Activated CD8-positive, alpha-beta memory T cell treated with anti-CD3 and anti-CD28 coated beads, Interleukin-2, amount 10 ng/mL, durations not matched to agents 7 days and 5 days (primary cell): Measurements from ENCODE around the gene BRD8. TPM values are rescaled to one million over a fixed set of nuclear protein-coding genes. Genes with fewer than 3 reads are reported as not detected.
"Not testable (repeated sequence)": the region's sequence is repeated elsewhere in the genome, so short reads cannot be mapped to it uniquely, and the experiment has no call there.

Source experiments
- ATAC-seq: fragments of 150-1000 bp; cut with Tn5 transposase; one replicate; pipeline ENCODE4 v1.10.0; 2021; ENCODE audit warnings: moderate library complexity
- CTCF ChIA-PET: fragments of 350-600 bp; sonication (Branson Sonifier 250); formaldehyde crosslinking; loops from one replicate; lab custom pipeline; 2021; ENCODE audit warnings: antibody characterized with exemption; lab: Charles Lee
- DNase-seq: peaks from one replicate; pipeline ENCODE4 v3.0.0-alpha.2; 2020
- H3K27ac Mint-ChIP-seq: one replicate; pipeline ENCODE4 v1.8.0; 2021; ENCODE audit warnings: mild to moderate bottlenecking, mixed read lengths
- H3K27me3 Mint-ChIP-seq: one replicate; pipeline ENCODE4 v1.8.0; 2021; ENCODE audit warnings: mixed read lengths
- H3K36me3 Mint-ChIP-seq: one replicate; pipeline ENCODE4 v1.8.0; 2021; ENCODE audit warnings: mild to moderate bottlenecking, mixed read lengths
- H3K4me1 Mint-ChIP-seq: one replicate; pipeline ENCODE4 v1.8.0; 2021; ENCODE audit warnings: mixed read lengths
- H3K4me3 Mint-ChIP-seq: one replicate; pipeline ENCODE4 v1.8.0; 2021; ENCODE audit warnings: mild to moderate bottlenecking, moderate library complexity, mixed read lengths
- H3K9me3 Mint-ChIP-seq: one replicate; pipeline ENCODE4 v1.8.0; 2022; ENCODE audit warnings: low read depth, mixed read lengths
- total RNA-seq, 2 experiments: library from RNA; stranded (reverse); gene quantifications; one replicate each; pipeline ENCODE4 v1.2.3, GENCODE V29; 2021

The BRD8 gene
- total RNA-seq, 2 experiments from 2014 or later = 74.1 to 86.7 TPM

DNA sequence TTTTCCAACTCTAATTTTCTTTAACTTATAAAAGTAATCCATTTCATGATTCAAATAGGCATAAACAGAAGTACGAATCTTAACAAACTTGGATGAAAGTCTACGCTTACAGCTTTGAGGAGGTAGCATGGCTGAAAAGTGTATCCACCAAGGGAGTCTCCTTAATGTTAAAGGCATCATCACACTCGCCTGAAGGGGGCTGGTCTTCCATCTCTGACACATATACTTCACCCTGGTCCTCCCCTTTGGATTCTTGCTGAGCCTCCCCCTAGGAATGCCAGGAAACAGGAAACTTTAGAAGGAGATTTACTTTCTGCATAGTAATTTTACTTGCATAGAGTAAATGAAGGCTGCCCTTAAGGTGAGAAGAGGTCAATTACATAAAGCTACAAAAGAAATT lies 28.9 kb downstream of the BRD8 start:
- CTCF ChIA-PET = interaction anchor here (1.0 to 1.7 kb wide), 3 partner anchors 12 to 81 kb away, joined by 4 to 5 read pairs (median 4); no protein-coding TSS in a partner anchor
- no peak for DNase-seq
- Mint-ChIP-seq H3K4me1 (no peaks in the 10 kb centered on the region), H3K4me3 (no peak overlapping the region), H3K27ac (no peak overlapping the region), H3K27me3 (peaks cover 2% of the 10 kb centered on the region), H3K36me3 (no peaks in the 10 kb centered on the region), H3K9me3 (no peaks in the 10 kb centered on the region)
- no peak for ATAC-seq

GRCh38 chr5:138148811-138149210 lies 29.6 kb downstream of the BRD8 start:
- ATAC-seq = no peak
- H3K4me1 Mint-ChIP-seq = no peaks in the 10 kb centered on the region
- H3K4me3 Mint-ChIP-seq = no peak overlapping the region

DNA sequence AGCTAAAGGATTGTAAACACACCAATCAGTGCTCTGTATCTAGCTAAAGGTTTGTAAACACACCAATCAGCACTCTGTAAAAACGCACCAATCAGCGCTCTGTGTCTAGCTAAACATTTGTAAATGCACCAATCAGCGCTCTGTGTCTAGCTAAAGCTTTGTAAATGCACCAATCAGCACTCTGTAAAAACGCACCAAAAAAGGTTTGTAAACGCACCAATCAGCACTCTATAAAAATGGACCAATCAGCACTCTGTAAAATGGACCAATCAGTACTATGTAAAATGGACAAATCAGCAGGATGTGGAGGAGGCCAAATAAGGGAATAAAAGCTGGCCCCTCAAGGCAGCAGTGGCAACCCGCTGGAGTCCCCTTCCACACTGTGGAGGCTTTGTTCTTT lies 34.9 kb downstream of the BRD8 start:
- DNase-seq, H3K36me3 Mint-ChIP-seq, H3K27ac Mint-ChIP-seq, ATAC-seq, H3K4me3 Mint-ChIP-seq, H3K4me1 Mint-ChIP-seq, H3K27me3 Mint-ChIP-seq, H3K9me3 Mint-ChIP-seq: not testable (repeated sequence)
- CTCF ChIA-PET = interaction anchor here (1.0 to 1.8 kb wide), 4 partner anchors 9 to 67 kb away, joined by 3 to 8 read pairs (median 4); no protein-coding TSS in a partner anchor

More at GRCh38 chr5:138148811-138149210, 29.6 kb downstream of the BRD8 start:
- Mint-ChIP-seq H3K36me3 (no peaks in the 10 kb centered on the region), H3K9me3 (no peaks in the 10 kb centered on the region), H3K27me3 (peaks cover under 1% of the 10 kb centered on the region), H3K27ac (no peak overlapping the region)
- no peak for DNase-seq
- CTCF ChIA-PET = interaction anchor here (0.7 to 2.0 kb wide), 4 partner anchors 10 to 204 kb away, joined by 3 to 7 read pairs (median 4); no protein-coding TSS in a partner anchor

GRCh38 chr5:138141734-138142133 lies 36.7 kb downstream of the BRD8 start:
- Mint-ChIP-seq H3K9me3 (no peaks in the 10 kb centered on the region), H3K27me3 (peaks cover 17% of the 10 kb centered on the region), H3K36me3 (no peaks in the 10 kb centered on the region), H3K4me1 (peaks cover 1% of the 10 kb centered on the region), H3K27ac (no peak overlapping the region), H3K4me3 (no peak overlapping the region)
- ATAC-seq (no peak), DNase-seq (no peak)
- CTCF ChIA-PET = interaction anchor here (0.8 kb wide), 1 partner anchor 8 kb away, joined by 3 read pairs; no protein-coding TSS in a partner anchor

- Mint-ChIP-seq H3K4me1 (peaks cover 1% of the 10 kb centered on the region), H3K27me3 (peaks cover 21% of the 10 kb centered on the region), H3K36me3 (no peaks in the 10 kb centered on the region), H3K4me3 (no peak overlapping the region), H3K27ac (no peak overlapping the region), H3K9me3 (no peaks in the 10 kb centered on the region)
- CTCF ChIA-PET = interaction anchor here (1.5 to 1.6 kb wide), 2 partner anchors 11 to 104 kb away, joined by 4 read pairs; no protein-coding TSS in a partner anchor
- no peak for ATAC-seq
- DNase-seq = no peak
Observed at GRCh38 chr5:138140268-138140667, 38.2 kb downstream of the BRD8 start.

GRCh38 chr5:138139781-138140090 lies 38.7 kb downstream of the BRD8 start:
- no peaks in the 10 kb centered on the region for H3K36me3 Mint-ChIP-seq
- CTCF ChIA-PET = interaction anchor here (1.5 to 1.6 kb wide), 2 partner anchors 11 to 104 kb away, joined by 4 read pairs; no protein-coding TSS in a partner anchor
- no peak overlapping the region for H3K4me3 Mint-ChIP-seq
- ATAC-seq (no peak), DNase-seq (no peak)
- H3K9me3 Mint-ChIP-seq = no peaks in the 10 kb centered on the region
- H3K4me1 Mint-ChIP-seq = peaks cover 1% of the 10 kb centered on the region
- H3K27ac Mint-ChIP-seq = no peak overlapping the region
- H3K27me3 Mint-ChIP-seq = peaks cover 21% of the 10 kb centered on the region

DNA sequence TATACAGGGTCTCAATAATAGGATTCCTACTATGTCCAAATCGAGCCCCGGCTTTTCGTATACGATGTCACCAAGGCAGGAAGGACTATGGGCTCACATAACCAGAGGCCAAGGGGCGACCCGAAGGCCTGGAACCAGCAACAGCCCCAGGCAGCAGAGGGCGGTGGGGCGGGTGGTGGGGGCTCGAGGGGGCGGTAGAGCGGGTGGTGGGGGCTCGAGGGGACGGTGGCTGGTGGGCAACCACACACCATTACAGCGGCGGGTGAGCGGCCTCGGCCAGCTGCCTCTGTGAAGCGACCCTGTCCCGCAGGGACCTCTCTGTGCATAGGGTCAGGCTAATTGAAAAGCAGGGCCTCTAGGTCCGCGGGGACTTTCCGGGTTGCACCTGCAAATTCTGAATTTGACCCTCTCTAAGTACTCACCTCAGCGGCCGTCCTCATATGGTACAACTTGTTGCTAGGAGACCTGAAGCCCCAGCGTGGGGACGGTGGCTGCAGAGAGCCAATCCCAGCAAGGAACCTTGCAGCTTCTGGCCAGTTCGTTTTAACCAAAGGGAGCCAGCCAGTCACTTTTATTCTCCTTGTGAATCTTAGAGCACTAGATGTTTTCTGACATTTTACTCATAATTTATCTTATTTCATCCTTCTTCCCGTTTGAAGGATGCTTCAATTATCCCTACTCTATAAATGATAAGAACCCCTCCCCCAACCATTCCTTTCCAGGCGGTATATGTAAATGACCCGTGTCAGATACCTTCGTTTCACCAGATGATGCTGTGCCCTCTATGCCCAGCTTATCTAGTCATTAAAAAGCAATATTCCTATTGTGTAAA lies 39.3 kb downstream of the BRD8 start, which contains the start of gene NME5:
Gene NME5 (minus strand): TSS at position 480 of the 832 bp plus-strand sequence. CDS start 648 bp downstream, outside the sequence.
- H3K4me1 Mint-ChIP-seq = peaks cover 1% of the 10 kb centered on the region
- H3K27ac Mint-ChIP-seq = no peak within 1 kb of the TSS
- CTCF ChIA-PET = interaction anchor here (1.5 to 1.6 kb wide), 2 partner anchors 12 to 103 kb away, joined by 4 read pairs; no protein-coding TSS in a partner anchor
- H3K36me3 Mint-ChIP-seq = no peaks in the 10 kb centered on the region
- no peak for ATAC-seq
- H3K4me3 Mint-ChIP-seq = no peak within 1 kb of the TSS
- H3K9me3 Mint-ChIP-seq = no peaks in the 10 kb centered on the region
- no peak for DNase-seq
- peaks cover 21% of the 10 kb centered on the region for H3K27me3 Mint-ChIP-seq

- Mint-ChIP-seq H3K4me3 (peak overlapping the region; percentile 69), H3K4me1 (peaks cover 4% of the 10 kb centered on the region), H3K27ac (no peak overlapping the region), H3K36me3 (no peaks in the 10 kb centered on the region), H3K27me3 (peaks cover 25% of the 10 kb centered on the region), H3K9me3 (no peaks in the 10 kb centered on the region)
- DNase-seq = no peak
- CTCF ChIA-PET = interaction anchor here (0.5 to 3.7 kb wide), 26 partner anchors 8 to 503 kb away, joined by 3 to 127 read pairs (median 6); partner anchors contain the start of genes FAM13B, PKD2L2 and WNT8A
- ATAC-seq = no peak
Observed at GRCh38 chr5:138132543-138132942, 45.9 kb downstream of the BRD8 start.

GRCh38 chr5:138129347-138129746 lies 49.1 kb downstream of the BRD8 start:
- H3K9me3 Mint-ChIP-seq = no peaks in the 10 kb centered on the region
- H3K27ac Mint-ChIP-seq = no peak overlapping the region
- ATAC-seq (no peak), DNase-seq (no peak)
- no peak overlapping the region for H3K4me3 Mint-ChIP-seq
- CTCF ChIA-PET = interaction anchor here (0.7 to 2.8 kb wide), 5 partner anchors 41 to 213 kb away, joined by 3 to 15 read pairs (median 3); no protein-coding TSS in a partner anchor
- peaks cover 31% of the 10 kb centered on the region for H3K27me3 Mint-ChIP-seq
- H3K4me1 Mint-ChIP-seq = peaks cover 4% of the 10 kb centered on the region
- H3K36me3 Mint-ChIP-seq = no peaks in the 10 kb centered on the region

GRCh38 chr5:138128334-138128733 lies 50.1 kb downstream of the BRD8 start:
- Mint-ChIP-seq H3K9me3 (no peaks in the 10 kb centered on the region), H3K36me3 (no peaks in the 10 kb centered on the region), H3K4me1 (peaks cover 2% of the 10 kb centered on the region), H3K27me3 (peaks cover 33% of the 10 kb centered on the region), H3K4me3 (no peak overlapping the region), H3K27ac (no peak overlapping the region)
- no peak for ATAC-seq
- CTCF ChIA-PET = interaction anchor here (1.5 kb wide), 1 partner anchor 51 kb away, joined by 9 read pairs; no protein-coding TSS in a partner anchor
- DNase-seq = no peak

DNA sequence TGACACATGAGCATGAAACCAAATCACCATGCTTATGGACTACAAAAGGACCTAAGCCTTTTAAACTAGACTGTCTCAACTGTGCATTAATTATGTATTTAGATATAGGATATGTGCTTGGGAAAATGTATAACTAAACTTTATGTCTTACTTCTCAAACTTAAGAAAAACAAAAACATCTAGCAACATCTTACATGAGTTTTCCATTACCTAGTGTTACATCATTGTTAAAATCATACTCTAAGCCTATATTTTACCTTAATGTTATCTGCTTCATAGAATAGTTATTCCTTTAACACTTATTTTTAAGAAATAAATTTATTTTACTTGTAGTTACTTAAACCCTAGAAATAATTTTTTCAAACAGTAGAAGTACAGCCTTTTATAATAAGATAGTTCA lies 63.2 kb downstream of the BRD8 start:
- no peak for DNase-seq
- CTCF ChIA-PET = no interaction called here
- Mint-ChIP-seq H3K36me3 (no peaks in the 10 kb centered on the region), H3K4me1 (no peaks in the 10 kb centered on the region), H3K27ac (no peak overlapping the region), H3K27me3 (peaks cover 24% of the 10 kb centered on the region), H3K4me3 (no peak overlapping the region), H3K9me3 (no peaks in the 10 kb centered on the region)
- ATAC-seq = no peak

GRCh38 chr5:138111937-138112336 lies 66.5 kb downstream of the BRD8 start:
- H3K4me3 Mint-ChIP-seq = no peak overlapping the region
- no peak overlapping the region for H3K27ac Mint-ChIP-seq
- no peaks in the 10 kb centered on the region for H3K4me1 Mint-ChIP-seq
- H3K27me3 Mint-ChIP-seq = peaks cover 29% of the 10 kb centered on the region
- no peaks in the 10 kb centered on the region for H3K9me3 Mint-ChIP-seq
- ATAC-seq = no peak
- no peak for DNase-seq
- CTCF ChIA-PET = no interaction called here
- H3K36me3 Mint-ChIP-seq = no peaks in the 10 kb centered on the region

DNA sequence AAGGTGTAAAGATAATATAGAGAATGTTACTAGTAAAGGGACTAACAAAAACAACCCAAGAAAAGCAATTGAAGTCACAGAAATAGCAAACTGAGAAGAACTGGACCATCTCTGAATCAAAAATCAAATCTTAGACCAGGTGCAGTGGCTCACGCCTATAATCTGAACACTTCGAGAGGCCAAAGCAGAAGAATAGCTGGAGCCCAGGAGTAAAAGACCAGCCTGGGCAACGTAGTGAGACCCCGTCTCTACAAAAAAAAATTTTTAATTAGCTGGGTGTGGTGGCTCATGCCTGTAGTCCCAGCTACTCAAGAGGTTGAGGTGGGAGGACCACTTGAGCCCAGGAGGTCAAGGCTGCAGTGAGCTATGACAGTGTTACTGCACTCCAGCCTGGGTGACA lies 67.2 kb downstream of the BRD8 start:
- no peaks in the 10 kb centered on the region for H3K9me3 Mint-ChIP-seq

More for the DNA sequence above, 67.2 kb downstream of the BRD8 start:
- H3K4me1 Mint-ChIP-seq = no peaks in the 10 kb centered on the region
- H3K4me3 Mint-ChIP-seq = no peak overlapping the region
- H3K27ac Mint-ChIP-seq = no peak overlapping the region
- CTCF ChIA-PET = no interaction called here
- no peaks in the 10 kb centered on the region for H3K36me3 Mint-ChIP-seq
- no peak for ATAC-seq
- no peak for DNase-seq
- peaks cover 23% of the 10 kb centered on the region for H3K27me3 Mint-ChIP-seq
